Loucy (cell line): ENCODE measurements around the gene PPM1L.

ENCODE experiments used
- H2AFZ ChIP-seq: fragments of 200-600 bp; sonication (generic); 2 replicates; pipeline ENCODE4 v1.6.0; 2016; ENCODE audit warnings: antibody characterized with exemption, mild to moderate bottlenecking, low read length, moderate library complexity
- H3F3A ChIP-seq: fragments of 200-600 bp; 2 replicates; pipeline ENCODE4 v1.6.0; 2016; ENCODE audit warnings: antibody characterized with exemption, low read depth, mild to moderate bottlenecking
- H3K27me3 ChIP-seq: fragments of 200-600 bp; sonication (generic); 2 replicates; pipeline ENCODE4 v1.6.1; 2014; ENCODE audit warnings: low read length, mild to moderate bottlenecking; ENCODE audit not compliant: insufficient read depth, poor library complexity, severe bottlenecking
- H3K36me3 ChIP-seq: fragments of 200-600 bp; sonication (generic); 2 replicates; pipeline ENCODE4 v1.6.1; 2016; ENCODE audit warnings: low read length; ENCODE audit not compliant: insufficient read depth
- H3K4me1 ChIP-seq: fragments of 200-600 bp; sonication (generic); 2 replicates; pipeline ENCODE4 v1.5.1; 2014; ENCODE audit warnings: low read length, mild to moderate bottlenecking; ENCODE audit not compliant: insufficient read depth, poor library complexity, severe bottlenecking
- H3K4me2 ChIP-seq: fragments of 200-600 bp; sonication (generic); 2 replicates; pipeline ENCODE4 v1.6.0; 2014; ENCODE audit warnings: antibody characterized with exemption, low read length, low read depth, mild to moderate bottlenecking; ENCODE audit not compliant: poor library complexity, severe bottlenecking
- H3K4me3 ChIP-seq: fragments of 200-600 bp; sonication (generic); 2 replicates; pipeline ENCODE4 v1.5.1; 2014; ENCODE audit warnings: low read length, mild to moderate bottlenecking, mixed read lengths; ENCODE audit not compliant: poor library complexity, severe bottlenecking
- H3K79me2 ChIP-seq: fragments of 200-600 bp; sonication (generic); 2 replicates; pipeline ENCODE4 v1.6.1; 2014; ENCODE audit warnings: low read length; ENCODE audit not compliant: insufficient read depth
- H3K9ac ChIP-seq: fragments of 200-600 bp; sonication (generic); 2 replicates; pipeline ENCODE4 v1.6.0; 2014; ENCODE audit warnings: mild to moderate bottlenecking, low read depth, low read length, moderate library complexity; ENCODE audit not compliant: poor library complexity, severe bottlenecking
- H3K9me2 ChIP-seq: fragments of 200-600 bp; sonication (generic); replicated peaks from 2 replicates; pipeline ENCODE4 v1.6.1; 2016; ENCODE audit warnings: low read depth, low read length, mixed read lengths
- H3K9me3 ChIP-seq: fragments of 200-600 bp; sonication (generic); 2 replicates; pipeline ENCODE4 v1.6.1; 2014; ENCODE audit warnings: mild to moderate bottlenecking, antibody characterized with exemption, low read length, low read depth; ENCODE audit not compliant: insufficient read depth
- H4K20me1 ChIP-seq: fragments of 200-600 bp; sonication (generic); 2 replicates; pipeline ENCODE4 v1.6.0; 2014; ENCODE audit warnings: antibody characterized with exemption, low read length, mild to moderate bottlenecking; ENCODE audit not compliant: insufficient read depth, poor library complexity, severe bottlenecking
- CTCF ChIP-seq: fragments of 200-600 bp; sonication (generic); conservative IDR thresholded peaks from 2 replicates; pipeline ENCODE4 v1.5.1; 2014; ENCODE audit warnings: mild to moderate bottlenecking, antibody characterized with exemption, low read length
- EZH2phosphoT487 ChIP-seq: fragments of 200-600 bp; IDR thresholded peaks from 2 replicates; pipeline ENCODE4 v1.6.1; 2018; ENCODE audit warnings: antibody characterized with exemption, mild to moderate bottlenecking, moderate library complexity, borderline replicate concordance

PPM1L gene

GRCh38 chr3:160754371-160754854 is 1.6 kb upstream of the PPM1L start:
- Histone ChIP-seq H3K36me3 (no peaks in the 10 kb centered on the region), H3K9me2 (no peaks in the 10 kb centered on the region), H3K9ac (peak overlapping the region; percentile 62), H2AFZ (peak overlapping the region; percentile 66), H4K20me1 (no peaks in the 10 kb centered on the region), H3K4me2 (peak overlapping the region; percentile 73), H3K79me2 (0 out of 2 replicates have a peak, but pooled peaks cover 3% of the 10 kb centered on the region), H3F3A (no peaks in the 10 kb centered on the region), H3K4me3 (peak overlapping the region; percentile 77), H3K9me3 (no peaks in the 10 kb centered on the region), H3K27me3 (no peaks in the 10 kb centered on the region), H3K4me1 (peaks cover 9% of the 10 kb centered on the region)
- TF ChIP-seq EZH2phosphoT487 (no peak), CTCF (no peak)

GRCh38 chr3:160754855-160755747 is 930 bp upstream of the PPM1L start:
- Histone ChIP-seq H3F3A (no peaks in the 10 kb centered on the region), H3K4me3 (peak overlapping the region; percentile 77), H3K27me3 (no peaks in the 10 kb centered on the region), H3K4me1 (peaks cover 16% of the 10 kb centered on the region), H3K9ac (peak overlapping the region; percentile 62), H3K9me2 (no peaks in the 10 kb centered on the region), H3K79me2 (0 out of 2 replicates have a peak, but pooled peaks cover 3% of the 10 kb centered on the region), H2AFZ (peak overlapping the region; percentile 66), H3K4me2 (peak overlapping the region; percentile 77), H3K9me3 (no peaks in the 10 kb centered on the region), H4K20me1 (no peaks in the 10 kb centered on the region), H3K36me3 (no peaks in the 10 kb centered on the region)
- no peak for TF ChIP-seq CTCF
- TF ChIP-seq EZH2phosphoT487, result no peak

GRCh38 chr3:160757233-160758106 is 1.4 kb downstream of the PPM1L start:
- peaks cover 17% of the 10 kb centered on the region for H3K4me1 ChIP-seq
- no peaks in the 10 kb centered on the region for H3F3A ChIP-seq
- H4K20me1 ChIP-seq, result no peaks in the 10 kb centered on the region
- no peaks in the 10 kb centered on the region for H3K9me2 ChIP-seq
- H3K27me3 ChIP-seq, result no peaks in the 10 kb centered on the region
- H2AFZ ChIP-seq, result no peak overlapping the region
- H3K4me2 ChIP-seq, result peak overlapping the region; percentile 77
- no peaks in the 10 kb centered on the region for H3K36me3 ChIP-seq
- no peak overlapping the region for H3K9ac ChIP-seq
- TF ChIP-seq CTCF (no peak), EZH2phosphoT487 (no peak)
- 0 out of 2 replicates have a peak, but pooled peaks cover 3% of the 10 kb centered on the region for H3K79me2 ChIP-seq
- H3K4me3 ChIP-seq, result peak overlapping the region; percentile 77
- no peaks in the 10 kb centered on the region for H3K9me3 ChIP-seq
